Heart right ventricle (tissue), 16 donors: Measurements from ENCODE around the gene AVPR2. TPM values are rescaled to one million over a fixed set of nuclear protein-coding genes. Genes with fewer than 3 reads are reported as not detected.
A peak's percentile ranks its signal among the peaks of the same experiment; 100 is the strongest.

Source experiments
- ATAC-seq, 8 donors: fragments of 200-7000 bp; cut with Tn5 transposase; one replicate each; pipeline ENCODE4 v1.9.1; 2020; ENCODE audit warnings: mild to moderate bottlenecking in 8 of 8, moderate library complexity in 8 of 8, moderate number of reproducible peaks in 1 of 8
- DNase-seq, 2 donors: peaks; one replicate each; pipeline ENCODE4 v3.0.0-alpha.2; 2020
- H3K27ac ChIP-seq, 10 donors: fragments of 200-600 bp; sonication (generic) in 2 of 10; one replicate each; pipeline versions ENCODE4 v1.5.0 to v1.8.0; 2020 to 2022; ENCODE audit warnings: mild to moderate bottlenecking in 3 of 10
- H3K27me3 ChIP-seq, 7 donors: fragments of 200-600 bp; one replicate each; pipeline ENCODE4 v1.8.0; 2021 to 2022; ENCODE audit warnings: mild to moderate bottlenecking in 2 of 7
- H3K36me3 ChIP-seq, 9 donors: fragments of 200-600 bp; sonication (generic) in 1 of 9; one replicate each; pipeline versions ENCODE4 v1.5.0 to v1.8.0; 2020 to 2022; ENCODE audit warnings: mild to moderate bottlenecking in 2 of 9
- H3K4me1 ChIP-seq, 9 donors: fragments of 200-600 bp; sonication (generic) in 1 of 9; one replicate each; pipeline versions ENCODE4 v1.5.0 to v1.8.0; 2020 to 2022; ENCODE audit warnings: mild to moderate bottlenecking in 4 of 9
- H3K4me3 ChIP-seq, 10 donors: fragments of 200-600 bp; sonication (generic) in 2 of 10; one replicate each; pipeline versions ENCODE4 v1.5.0 to v1.8.0; 2020 to 2022; ENCODE audit warnings: mild to moderate bottlenecking in 7 of 10, moderate library complexity in 2 of 10
- H3K9me3 ChIP-seq, 11 donors: fragments of 200-600 bp in 10 of 11; sonication (generic) in 2 of 11; one replicate each; pipeline versions ENCODE4 v1.5.0 to v1.8.0; 2013 to 2022; ENCODE audit warnings: mild to moderate bottlenecking in 2 of 11, control low read depth in 1 of 11, moderate library complexity in 1 of 11
- WGBS, 2 donors: extraction: QIAGEN DNeasy Blood & Tissue Kit; methylation state at CpG; one replicate each; pipeline ENCODE4 v1.1.7; 2013; ENCODE audit warnings: inconsistent platforms in 1 of 2; 5-methylcytosine and 5-hydroxymethylcytosine counted together
- intact Hi-C, 10 donors: fragments of 100-400 bp; cut with DNase I; formaldehyde crosslinking; loops; one replicate each; pipeline versions ENCODE4 v1.11.1 to v1.14.2; 2022
- polyA plus RNA-seq, 2 donors: library from polyadenylated mRNA; stranded (reverse); fragments of 200-250 nt; gene quantifications; one replicate each; pipeline ENCODE4 v1.2.3, GENCODE V29; 2013
- total RNA-seq, 10 donors: library from RNA; stranded (reverse); fragmentation: NEBNext Ultra II Directional in 3 of 10; extraction: Animal tissue kit (Norgen Biotek cat#: 25700) in 3 of 10; gene quantifications; one replicate each; pipeline versions ENCODE4 v1.2.1 to v1.2.4, GENCODE V29; 2021 to 2023
- TF ChIP-seq, protein P1 (sequence below), 9 donors: fragments of 200-600 bp; sonication (generic) in 2 of 9; IDR thresholded peaks; one replicate each; pipeline versions ENCODE4 v1.5.0 to v1.8.0; 2021 to 2022; ENCODE audit warnings: antibody characterized with exemption in 9 of 9, mild to moderate bottlenecking in 5 of 9, moderate library complexity in 1 of 9
- donor health status: Arrhythmogenic right ventricular cardiomyopathy.
- donor health status: ischemic (EF 13 %, LVEDD 7.1; RV severe dilation, severe dysfunction).
- donor health status: healthy with polysubstance abuse.
- donor health status: DM: no; HTN: yes; CAD: no.
- donor health status: DM: no; HTN: no; CAD: no.
- donor health status: ischemic (EF 25% LVEDD 6.9; RV normal size, moderate dysfunction).
- donor health status: ischemic (EF 25% LVEDD 5.7; RV mildly dilated, moderate dysfunction).
- donor health status: healthy.
- donor health status: DM: yes; HTN: yes; CAD: no.
- donor health status: Ischemic cardiomyopathy.
- donor health status: ischemic (EF 35%, LVEDD 5.7; RV mildly dilated, moderate dysfunction).
- donor health status: nonischemic (EF 11% LVEDD 7.7; RV severe dilation, severe dysfunction).
- donor health status: DM: yes; HTN: yes; CAD: no.
- donor health status: PGD.
- donor health status: ischemic (EF 29% LVEDD 5.4; RV normal size, mild dysfunction).
- donor health status: nonischemic (EF 23%, LVEDD 6.1; RV moderate dilation, normal function).

Gene AVPR2
- total and polyA plus RNA-seq, 12 donors, result 1.4 to 8.9 (median 2.4) TPM

DNA sequence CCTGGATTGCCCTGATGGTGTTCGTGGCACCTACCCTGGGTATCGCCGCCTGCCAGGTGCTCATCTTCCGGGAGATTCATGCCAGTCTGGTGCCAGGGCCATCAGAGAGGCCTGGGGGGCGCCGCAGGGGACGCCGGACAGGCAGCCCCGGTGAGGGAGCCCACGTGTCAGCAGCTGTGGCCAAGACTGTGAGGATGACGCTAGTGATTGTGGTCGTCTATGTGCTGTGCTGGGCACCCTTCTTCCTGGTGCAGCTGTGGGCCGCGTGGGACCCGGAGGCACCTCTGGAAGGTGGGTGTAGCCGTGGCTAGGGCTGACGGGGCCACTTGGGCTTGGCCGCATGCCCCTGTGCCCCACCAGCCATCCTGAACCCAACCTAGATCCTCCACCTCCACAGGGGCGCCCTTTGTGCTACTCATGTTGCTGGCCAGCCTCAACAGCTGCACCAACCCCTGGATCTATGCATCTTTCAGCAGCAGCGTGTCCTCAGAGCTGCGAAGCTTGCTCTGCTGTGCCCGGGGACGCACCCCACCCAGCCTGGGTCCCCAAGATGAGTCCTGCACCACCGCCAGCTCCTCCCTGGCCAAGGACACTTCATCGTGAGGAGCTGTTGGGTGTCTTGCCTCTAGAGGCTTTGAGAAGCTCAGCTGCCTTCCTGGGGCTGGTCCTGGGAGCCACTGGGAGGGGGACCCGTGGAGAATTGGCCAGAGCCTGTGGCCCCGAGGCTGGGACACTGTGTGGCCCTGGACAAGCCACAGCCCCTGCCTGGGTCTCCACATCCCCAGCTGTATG lies 1.8 kb downstream of the AVPR2 start:
- no peak for ATAC-seq
- intact Hi-C loops, result no loop called here
- 78 to 87% methylated on average over 23 to 27 of the region's 27 CpGs for WGBS, 2 donors
- DNase-seq, result no peak
- Histone ChIP-seq H3K4me1 (peaks cover 0 to 23% (median 12%) of the 10 kb centered on the region in 9 donors), H3K27me3 (peaks cover 0 to 41% (median 0%) of the 10 kb centered on the region in 7 donors), H3K36me3 (peaks cover 0 to 35% (median 0%) of the 10 kb centered on the region in 9 donors), H3K9me3 (no peaks in the 10 kb centered on the region), H3K27ac (peak overlapping the region in 1 of 10 donors; percentile 26), H3K4me3 (peak overlapping the region in 2 of 10 donors; percentile 23 to 51)
- TF ChIP-seq, protein P1, sequence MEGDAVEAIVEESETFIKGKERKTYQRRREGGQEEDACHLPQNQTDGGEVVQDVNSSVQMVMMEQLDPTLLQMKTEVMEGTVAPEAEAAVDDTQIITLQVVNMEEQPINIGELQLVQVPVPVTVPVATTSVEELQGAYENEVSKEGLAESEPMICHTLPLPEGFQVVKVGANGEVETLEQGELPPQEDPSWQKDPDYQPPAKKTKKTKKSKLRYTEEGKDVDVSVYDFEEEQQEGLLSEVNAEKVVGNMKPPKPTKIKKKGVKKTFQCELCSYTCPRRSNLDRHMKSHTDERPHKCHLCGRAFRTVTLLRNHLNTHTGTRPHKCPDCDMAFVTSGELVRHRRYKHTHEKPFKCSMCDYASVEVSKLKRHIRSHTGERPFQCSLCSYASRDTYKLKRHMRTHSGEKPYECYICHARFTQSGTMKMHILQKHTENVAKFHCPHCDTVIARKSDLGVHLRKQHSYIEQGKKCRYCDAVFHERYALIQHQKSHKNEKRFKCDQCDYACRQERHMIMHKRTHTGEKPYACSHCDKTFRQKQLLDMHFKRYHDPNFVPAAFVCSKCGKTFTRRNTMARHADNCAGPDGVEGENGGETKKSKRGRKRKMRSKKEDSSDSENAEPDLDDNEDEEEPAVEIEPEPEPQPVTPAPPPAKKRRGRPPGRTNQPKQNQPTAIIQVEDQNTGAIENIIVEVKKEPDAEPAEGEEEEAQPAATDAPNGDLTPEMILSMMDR (IDR thresholded peaks at IDR 0.05), result no peak

DNA sequence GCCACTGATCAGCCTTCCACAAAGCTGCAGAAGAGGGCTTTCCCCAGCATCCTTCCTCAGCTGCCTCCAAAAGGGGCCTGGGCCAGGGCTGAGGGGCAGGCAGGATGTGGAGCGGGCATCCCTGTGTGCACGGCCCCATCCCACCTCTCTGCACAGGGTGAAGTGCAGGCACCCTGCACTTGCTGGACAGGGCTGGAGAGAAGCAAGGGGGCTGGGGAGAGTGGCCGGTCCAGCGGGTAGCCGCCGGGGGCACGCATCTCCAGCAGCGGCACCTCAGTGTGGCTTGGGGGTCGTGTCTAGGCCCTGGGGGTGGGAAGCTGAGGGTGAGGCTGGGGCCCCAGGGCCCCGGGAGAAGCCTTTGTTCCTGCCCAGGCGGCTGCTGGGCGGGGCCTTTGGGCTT lies 3.0 kb downstream of the AVPR2 start:
- peaks cover 0 to 15% (median 10%) of the 10 kb centered on the region in 9 donors for H3K4me1 ChIP-seq
- no peaks in the 10 kb centered on the region for H3K9me3 ChIP-seq
- 85 to 86% methylated on average over 11 to 12 of the region's 12 CpGs for WGBS, 2 donors
- H3K4me3 ChIP-seq, result no peak overlapping the region
- TF ChIP-seq, protein P1 (IDR thresholded peaks at IDR 0.05), result no peak
- no peak for DNase-seq
- peaks cover 0 to 42% (median 0%) of the 10 kb centered on the region in 9 donors for H3K36me3 ChIP-seq
- peaks cover 0 to 51% (median 0%) of the 10 kb centered on the region in 7 donors for H3K27me3 ChIP-seq
- ATAC-seq, result no peak
- intact Hi-C loops, result no loop called here
- H3K27ac ChIP-seq, result no peak overlapping the region

DNA sequence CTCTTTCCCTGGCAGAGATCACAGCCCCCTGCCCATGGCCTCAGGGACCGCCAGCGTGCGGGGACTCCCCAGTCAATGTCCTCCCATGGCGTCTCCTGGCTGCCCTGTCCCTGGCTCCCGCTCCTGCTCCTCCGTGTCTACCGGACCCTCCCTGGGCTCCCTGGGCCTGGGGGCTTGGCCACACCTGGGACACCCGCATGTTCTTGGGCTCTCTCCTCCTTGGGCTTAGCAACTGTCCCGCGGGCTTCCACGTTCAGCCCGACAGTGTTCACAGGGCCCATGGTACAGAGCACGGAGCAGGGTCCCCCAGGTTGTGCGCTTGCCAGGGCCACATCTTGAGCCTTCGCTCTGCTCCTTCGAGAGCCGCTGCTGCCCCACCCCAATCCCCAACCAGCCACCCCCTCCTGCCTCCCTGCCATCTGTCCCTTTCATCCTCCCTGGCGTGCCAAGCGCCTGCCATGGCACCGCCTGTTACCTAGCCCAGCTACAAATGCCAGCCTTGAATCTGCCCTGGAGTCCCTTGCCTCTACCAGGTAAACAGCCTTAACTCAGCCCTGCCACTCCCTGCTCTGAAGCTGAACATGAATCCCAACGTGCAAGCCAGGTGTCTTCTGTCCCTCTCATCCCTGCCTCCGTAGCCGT lies 3.9 kb downstream of the AVPR2 start:
- intact Hi-C loops, result no loop called here
- DNase-seq (no peak), ATAC-seq (no peak)
- 91 to 92% methylated on average over 18 to 23 of the region's 23 CpGs for WGBS, 2 donors
- peaks cover 0 to 12% (median 5%) of the 10 kb centered on the region in 9 donors for H3K4me1 ChIP-seq
- peaks cover 0 to 60% (median 0%) of the 10 kb centered on the region in 7 donors for H3K27me3 ChIP-seq
- H3K36me3 ChIP-seq, result peaks cover 0 to 50% (median 0%) of the 10 kb centered on the region in 9 donors
- H3K4me3 ChIP-seq, result no peak overlapping the region
- H3K27ac ChIP-seq, result no peak overlapping the region
- H3K9me3 ChIP-seq, result no peaks in the 10 kb centered on the region
- TF ChIP-seq, protein P1 (IDR thresholded peaks at IDR 0.05), result no peak
